HG02642 (cell line): Measurements from ENCODE around the gene ZNF473.

Source experiments
- ATAC-seq: cut with Tn5 transposase; IDR thresholded peaks from one replicate; pipeline ENCODE4 v1.9.1; 2021; ENCODE audit warnings: mild to moderate bottlenecking; ENCODE audit not compliant: unreplicated experiment, poor library complexity

The ZNF473 gene

GRCh38 chr19:50003254-50003788 lies 22.5 kb upstream of the ZNF473 start:
- ATAC-seq, result no peak

- no peak for ATAC-seq
Observed at GRCh38 chr19:50003810-50004419, 21.9 kb upstream of the ZNF473 start.

GRCh38 chr19:50005428-50005827 lies 20.4 kb upstream of the ZNF473 start:
- no peak for ATAC-seq

GRCh38 chr19:50007170-50007569 lies 18.6 kb upstream of the ZNF473 start:
- ATAC-seq, result no peak

- ATAC-seq, result no peak
Observed at GRCh38 chr19:50007947-50008346, 17.9 kb upstream of the ZNF473 start.

- no peak for ATAC-seq
Observed at GRCh38 chr19:50008532-50008931, 17.3 kb upstream of the ZNF473 start.

GRCh38 chr19:50016225-50016807 lies 9.5 kb upstream of the ZNF473 start:
- no peak for ATAC-seq

GRCh38 chr19:50020481-50020880 lies 5.3 kb upstream of the ZNF473 start:
- ATAC-seq, result no peak

GRCh38 chr19:50022823-50023222 lies 3.0 kb upstream of the ZNF473 start:
- ATAC-seq, result no peak

- no peak for ATAC-seq
Observed at GRCh38 chr19:50024719-50025021, 1.1 kb upstream of the ZNF473 start.

GRCh38 chr19:50025022-50025793 lies 597 bp upstream of the ZNF473 start, which contains the start of gene VRK3:
VRK3 (minus strand) TSS chr19:50025372; CDS start chr19:50016162, 9,210 bp downstream.
- ATAC-seq, result peak; percentile 87

GRCh38 chr19:50026550-50026906 lies 723 bp downstream of the ZNF473 start:
- no peak for ATAC-seq

- no peak for ATAC-seq
Observed at GRCh38 chr19:50030225-50030624, 4.4 kb downstream of the ZNF473 start.

GRCh38 chr19:50030937-50031336 lies 5.1 kb downstream of the ZNF473 start:
- ATAC-seq, result no peak

- ATAC-seq, result no peak
Observed at GRCh38 chr19:50036908-50037307, 11.1 kb downstream of the ZNF473 start.

- ATAC-seq, result no peak
Observed at GRCh38 chr19:50039968-50040367, 14.2 kb downstream of the ZNF473 start.

GRCh38 chr19:50040967-50041366 lies 15.2 kb downstream of the ZNF473 start:
- no peak for ATAC-seq

GRCh38 chr19:50042363-50043024 lies 16.7 kb downstream of the ZNF473 start:
- no peak for ATAC-seq

GRCh38 chr19:50043967-50044366 lies 18.2 kb downstream of the ZNF473 start:
- ATAC-seq, result no peak

GRCh38 chr19:50044922-50045321 lies 19.1 kb downstream of the ZNF473 start:
- no peak for ATAC-seq
